Endothelial cell of umbilical vein (primary cell): ENCODE results near the gene FBXL17. TPM values are rescaled to one million over a fixed set of nuclear protein-coding genes. Genes with fewer than 3 reads are reported as not detected.

ENCODE experiments used
- BruUV-seq: library from RNA; stranded (reverse); fragments of 400-500 nt; replicated peaks from 2 replicates; lab custom pipeline; 2021; lab: Mats Ljungman, UMichigan
- CTCF ChIA-PET: fragments of 300-600, 350-600 bp; sonication (Branson Sonifier 250); formaldehyde crosslinking; loops from one replicate; lab custom pipeline; 2021; ENCODE audit warnings: antibody characterized with exemption, inconsistent platforms; lab: Charles Lee
- POLR2A ChIA-PET: fragments of 300-600, 350-600 bp; sonication (Branson Sonifier 250); formaldehyde crosslinking; loops from one replicate; lab custom pipeline; 2021; ENCODE audit warnings: antibody characterized with exemption, inconsistent platforms; lab: Charles Lee
- DNase-seq: peaks from one replicate; pipeline ENCODE4 v3.0.0-alpha.2; 2011; ENCODE audit warnings: low read depth, low spot score
- FAIRE-seq: peaks from 2 replicates; lab custom pipeline; 2011; peaks lifted over from hg19 to GRCh38; lab: Jason Lieb, UNC
- H2AFZ ChIP-seq: 2 replicates; pipeline ENCODE4 v1.6.0; 2012; ENCODE audit warnings: low read depth, low read length, control low read depth, inconsistent platforms
- H3K27ac ChIP-seq: 2 replicates; pipeline ENCODE4 v1.5.1; 2011; ENCODE audit warnings: low read depth, mild to moderate bottlenecking, control low read depth, low read length, moderate library complexity; ENCODE audit not compliant: insufficient read depth
- H3K27me3 ChIP-seq, 2 experiments: 2 replicates each; pipeline versions ENCODE4 v1.6.0 to v1.6.1; 2011; ENCODE audit warnings: low read length in 2 of 2, mixed read lengths in 1 of 2; ENCODE audit not compliant: control insufficient read depth in 2 of 2, insufficient read depth in 2 of 2
- H3K36me3 ChIP-seq, 2 experiments: 2 replicates in 1 of 2; 3 replicates in 1 of 2; pipeline ENCODE4 v1.5.1; 2011; ENCODE audit warnings: low read length in 2 of 2, mild to moderate bottlenecking in 1 of 2, moderate library complexity in 1 of 2; ENCODE audit not compliant: control insufficient read depth in 2 of 2, insufficient read depth in 2 of 2; ENCODE audit errors: extremely low read depth in 1 of 2
- H3K4me1 ChIP-seq: 3 replicates; pipeline ENCODE4 v1.5.1; 2011; ENCODE audit warnings: mild to moderate bottlenecking, low read length; ENCODE audit not compliant: control insufficient read depth, insufficient read depth; ENCODE audit errors: extremely low read depth
- H3K4me2 ChIP-seq: 2 replicates; pipeline ENCODE4 v1.6.1; 2011; ENCODE audit warnings: low read length, control low read depth, mixed read lengths; ENCODE audit not compliant: insufficient read depth
- H3K4me3 ChIP-seq, 3 experiments: fragments of 200-600 bp in 1 of 3; sonication (generic), shearing (Covaris generic) in 1 of 3; replicated peaks in 1 of 3; 2 replicates each; pipeline ENCODE4 v1.5.1; 2011 to 2016; ENCODE audit warnings: control low read depth in 3 of 3, low read length in 3 of 3, mild to moderate bottlenecking in 2 of 3, inconsistent platforms in 1 of 3, low read depth in 1 of 3, moderate library complexity in 1 of 3; ENCODE audit not compliant: insufficient read depth in 1 of 3
- H3K79me2 ChIP-seq: 2 replicates; pipeline ENCODE4 v1.6.0; 2012; ENCODE audit warnings: low read length, inconsistent platforms; ENCODE audit not compliant: control insufficient read depth, insufficient read depth
- H3K9ac ChIP-seq: replicated peaks from 2 replicates; pipeline ENCODE3; 2011; ENCODE audit warnings: low read length, control low read depth; ENCODE audit not compliant: insufficient read depth; ENCODE audit errors: extremely low read depth
- H3K9me1 ChIP-seq: replicated peaks from 3 replicates; pipeline ENCODE4 v1.6.0; 2011; ENCODE audit warnings: mild to moderate bottlenecking, low read length; ENCODE audit not compliant: control insufficient read depth, insufficient read depth; ENCODE audit errors: extremely low read depth
- H3K9me3 ChIP-seq: replicated peaks from 2 replicates; pipeline ENCODE4 v1.5.1; 2012; ENCODE audit warnings: low read length, inconsistent platforms; ENCODE audit not compliant: control insufficient read depth, insufficient read depth
- H4K20me1 ChIP-seq: replicated peaks from 2 replicates; pipeline ENCODE3; 2011; ENCODE audit warnings: mild to moderate bottlenecking, low read length; ENCODE audit not compliant: control insufficient read depth, insufficient read depth; ENCODE audit errors: extremely low read depth
- CTCF ChIP-seq, 2 donors: IDR thresholded peaks; 1 replicate in 1 of 2; 2 replicates in 1 of 2; pipeline ENCODE4 v1.5.1; 2011; ENCODE audit warnings: low read length in 2 of 2, mild to moderate bottlenecking in 2 of 2, moderate library complexity in 2 of 2, control low read depth in 1 of 2, inconsistent platforms in 1 of 2, low read depth in 1 of 2; ENCODE audit not compliant: insufficient read depth in 1 of 2; ENCODE audit errors: extremely low read depth in 1 of 2
- EZH2 ChIP-seq: IDR thresholded peaks from 2 replicates; pipeline ENCODE4 v1.6.1; 2012; ENCODE audit warnings: borderline replicate concordance, low read depth, mild to moderate bottlenecking, moderate library complexity, low read length, inconsistent platforms; ENCODE audit not compliant: severe bottlenecking
- FOS ChIP-seq: IDR thresholded peaks from 2 replicates; pipeline ENCODE4 v1.6.1; 2011; ENCODE audit warnings: mild to moderate bottlenecking, low read length, moderate library complexity, borderline replicate concordance; ENCODE audit not compliant: insufficient read depth
- GATA2 ChIP-seq: IDR thresholded peaks from 2 replicates; pipeline ENCODE4 v1.7.0; 2011; ENCODE audit warnings: low read depth, mild to moderate bottlenecking, moderate library complexity, mixed read lengths, low read length; ENCODE audit not compliant: insufficient read length, insufficient read depth
- JUN ChIP-seq: IDR thresholded peaks from 2 replicates; pipeline ENCODE4 v1.6.1; 2011; ENCODE audit warnings: borderline replicate concordance, low read depth; ENCODE audit not compliant: insufficient read length, insufficient read depth
- MAX ChIP-seq: IDR thresholded peaks from 2 replicates; pipeline ENCODE4 v1.6.1; 2011; ENCODE audit not compliant: insufficient read depth, insufficient read length
- MYC ChIP-seq: IDR thresholded peaks from one replicate; pipeline ENCODE4 v1.6.1; 2011; ENCODE audit warnings: mild to moderate bottlenecking, low read depth, low read length
- POLR2A ChIP-seq: IDR thresholded peaks from 2 replicates; pipeline ENCODE4 v1.6.1; 2012; ENCODE audit warnings: low read depth, mild to moderate bottlenecking, control low read depth, low read length
- POLR2AphosphoS5 ChIP-seq: IDR thresholded peaks from 2 replicates; pipeline ENCODE4 v1.6.1; 2012; ENCODE audit warnings: low read depth, mild to moderate bottlenecking, control low read depth, low read length, moderate library complexity; ENCODE audit not compliant: insufficient read depth
- dilution Hi-C: fragments of 300-500 bp; cut with MboI; formaldehyde crosslinking; loops from one replicate; pipeline ENCODE4 v1.15.0; 2019; ENCODE audit warnings: low sequenced_read_pairs; ENCODE audit not compliant: extremely low pct_ligation_motif_present
- intact Hi-C: fragments of 100-400 bp; cut with micrococcal nuclease; formaldehyde crosslinking; loops from one replicate; pipeline ENCODE4 v1.10.0; 2022
- polyA plus RNA-seq, 4 experiments: library from polyadenylated mRNA; depleted of rRNA in 3 of 4; stranded (reverse) in 3 of 4; unstranded in 1 of 4; fragments of >200 nt; gene quantifications; 2 replicates each; pipeline versions ENCODE4 v1.2.1 to v1.2.3, GENCODE V29; 2011 to 2012; ENCODE audit warnings: missing spikeins in 1 of 4
- total RNA-seq: library from RNA; stranded (reverse); gene quantifications from 2 replicates; pipeline ENCODE4 v1.2.3, GENCODE V29; 2021

The FBXL17 gene
- total and polyA plus RNA-seq, 2 donors (not counting 3 experiments of a cell fraction or from before 2014, with no cell fraction given) = 2.7 to 8.8 TPM

- no peaks in the 10 kb centered on the region for H3K9me3 ChIP-seq
- H3K4me1 ChIP-seq = no peaks in the 10 kb centered on the region
- no peak overlapping the region for H3K4me3 ChIP-seq
- H3K79me2 ChIP-seq = no peaks in the 10 kb centered on the region
- no peak overlapping the region for H3K27ac ChIP-seq
- dilution Hi-C loops (no loop called here), intact Hi-C loops (no loop called here)
- DNase-seq = no peak
- no peak for FAIRE-seq
- H3K27me3 ChIP-seq = no peaks in the 10 kb centered on the region
- no peaks in the 10 kb centered on the region for H4K20me1 ChIP-seq
- H3K4me2 ChIP-seq = no peak overlapping the region
- no TSS peak for BruUV-seq
- no peak overlapping the region for H3K9ac ChIP-seq
- no peak for TF ChIP-seq MYC
- TF ChIP-seq POLR2A = no peak
- no peak for TF ChIP-seq FOS
- no peak for TF ChIP-seq CTCF (IDR thresholded peaks at IDR 0.05; ENCODE audit: extremely low read depth in 1 of 2, insufficient read depth in 1 of 2, low read depth in 1 of 2, low read length in 2 of 2)
- TF ChIP-seq EZH2 = no peak
- TF ChIP-seq MAX = no peak
- no peak for TF ChIP-seq JUN
- no peak for TF ChIP-seq GATA2
- no peak for TF ChIP-seq POLR2AphosphoS5
- CTCF ChIA-PET = interaction anchor here (0.8 to 1.6 kb wide), 2 partner anchors 18 to 234 kb away, joined by 3 to 4 read pairs; no protein-coding TSS in a partner anchor
- no peak overlapping the region for H2AFZ ChIP-seq
- POLR2A ChIA-PET = no interaction called here
- no peaks in the 10 kb centered on the region for H3K36me3 ChIP-seq
- H3K9me1 ChIP-seq = no peaks in the 10 kb centered on the region
Observed at GRCh38 chr5:108111736-108112135, 270.2 kb downstream of the FBXL17 start.
